GM18909 (cell line): ENCODE data around the gene DGCR6L.
"Not testable (repeated sequence)": the region's sequence is repeated elsewhere in the genome, so short reads cannot be mapped to it uniquely, and the experiment has no call there.

Source experiments
- ATAC-seq: cut with Tn5 transposase; IDR thresholded peaks from one replicate; pipeline ENCODE4 v1.9.1; 2021; ENCODE audit warnings: mild to moderate bottlenecking; ENCODE audit not compliant: unreplicated experiment, poor library complexity

The DGCR6L gene

DNA sequence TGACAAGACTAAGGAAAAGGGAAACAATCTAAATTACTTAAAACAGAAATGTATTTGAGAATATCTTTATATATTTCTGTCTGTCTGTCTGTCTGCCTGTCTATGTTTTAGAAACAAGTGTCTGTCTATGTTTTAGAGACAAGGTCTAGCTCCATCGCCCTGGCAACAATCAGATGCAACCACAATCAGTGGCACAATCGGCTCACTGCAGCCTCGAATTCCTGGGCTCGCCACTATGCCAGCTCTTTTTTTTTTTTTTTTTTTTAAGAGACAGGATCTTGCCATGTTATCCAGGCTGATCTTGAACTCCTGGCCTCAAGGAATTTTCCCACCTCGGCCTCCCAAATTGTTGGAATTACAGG is 8.7 kb upstream of the DGCR6L start:
- ATAC-seq: not testable (repeated sequence)

DNA sequence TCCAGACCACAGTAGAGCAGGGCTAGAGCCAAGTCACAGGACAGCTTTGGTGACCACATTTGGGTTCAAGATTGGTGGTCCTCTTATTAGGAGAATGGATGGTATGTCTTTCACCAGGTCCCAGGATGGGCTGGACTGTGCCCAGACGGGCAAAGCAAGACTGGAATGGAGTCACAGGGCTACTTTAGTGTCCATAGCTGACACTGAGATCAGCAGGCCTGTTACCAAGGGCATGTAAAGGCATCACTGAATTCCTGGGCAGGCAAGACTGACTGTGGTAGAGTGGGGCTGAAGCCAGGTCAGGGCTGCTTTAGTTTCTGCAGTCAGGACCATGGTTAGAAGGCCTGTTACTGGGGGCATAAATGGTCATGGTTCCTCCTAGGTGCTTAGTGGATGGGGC is 6.1 kb upstream of the DGCR6L start:
- not testable (repeated sequence) for ATAC-seq

DNA sequence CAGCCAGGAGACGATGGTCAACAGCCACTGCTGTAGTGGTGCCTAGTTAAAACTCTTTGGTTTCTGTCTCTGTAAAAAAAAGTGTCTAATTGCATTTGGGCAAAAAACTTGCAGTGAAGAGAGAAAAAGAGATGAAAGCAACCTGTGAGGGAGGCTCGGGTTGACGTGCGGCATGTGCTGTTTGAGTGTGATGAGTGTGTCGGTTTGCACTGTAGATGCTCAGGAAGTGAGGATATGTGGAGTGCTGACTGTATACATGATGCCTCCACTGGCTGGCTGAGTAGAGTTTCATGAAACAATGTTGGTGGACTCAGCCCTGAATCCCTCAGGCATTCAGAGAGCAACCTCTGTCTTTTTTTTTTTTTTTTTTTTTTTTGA is 4.3 kb upstream of the DGCR6L start:
- ATAC-seq: no peak

DNA sequence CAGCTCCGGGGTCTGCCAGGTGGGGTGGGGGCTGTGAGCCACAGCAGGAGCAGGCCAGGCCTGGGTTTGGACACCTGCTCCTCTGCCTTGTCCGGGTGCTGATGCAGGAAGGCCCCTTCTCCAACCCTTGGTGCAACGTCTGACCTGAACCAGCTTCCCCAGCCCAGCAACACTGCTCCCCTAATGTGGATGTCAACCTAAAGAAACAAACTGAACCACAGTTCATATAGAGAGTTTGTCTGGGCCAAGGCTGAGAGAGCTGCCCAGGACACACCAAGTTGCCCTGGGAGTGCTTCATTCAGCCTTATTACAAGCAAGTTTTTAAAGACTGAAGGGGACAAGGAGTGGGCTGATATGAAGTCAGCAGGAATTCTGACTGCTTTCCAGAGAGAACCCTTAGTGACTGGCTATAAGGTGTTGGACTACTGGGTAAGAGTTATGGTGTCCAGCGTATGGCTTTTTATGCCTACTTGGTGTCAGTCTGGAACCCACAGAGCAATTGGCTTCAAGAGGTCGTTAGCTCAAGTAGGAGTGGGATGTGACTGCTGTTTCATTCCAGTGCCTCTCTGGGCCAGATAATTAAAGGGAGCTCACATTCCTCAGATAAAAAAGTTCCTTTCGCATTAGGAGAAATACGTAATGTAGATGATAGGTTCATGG is 1.8 kb upstream of the DGCR6L start:
- not testable (repeated sequence) for ATAC-seq

DNA sequence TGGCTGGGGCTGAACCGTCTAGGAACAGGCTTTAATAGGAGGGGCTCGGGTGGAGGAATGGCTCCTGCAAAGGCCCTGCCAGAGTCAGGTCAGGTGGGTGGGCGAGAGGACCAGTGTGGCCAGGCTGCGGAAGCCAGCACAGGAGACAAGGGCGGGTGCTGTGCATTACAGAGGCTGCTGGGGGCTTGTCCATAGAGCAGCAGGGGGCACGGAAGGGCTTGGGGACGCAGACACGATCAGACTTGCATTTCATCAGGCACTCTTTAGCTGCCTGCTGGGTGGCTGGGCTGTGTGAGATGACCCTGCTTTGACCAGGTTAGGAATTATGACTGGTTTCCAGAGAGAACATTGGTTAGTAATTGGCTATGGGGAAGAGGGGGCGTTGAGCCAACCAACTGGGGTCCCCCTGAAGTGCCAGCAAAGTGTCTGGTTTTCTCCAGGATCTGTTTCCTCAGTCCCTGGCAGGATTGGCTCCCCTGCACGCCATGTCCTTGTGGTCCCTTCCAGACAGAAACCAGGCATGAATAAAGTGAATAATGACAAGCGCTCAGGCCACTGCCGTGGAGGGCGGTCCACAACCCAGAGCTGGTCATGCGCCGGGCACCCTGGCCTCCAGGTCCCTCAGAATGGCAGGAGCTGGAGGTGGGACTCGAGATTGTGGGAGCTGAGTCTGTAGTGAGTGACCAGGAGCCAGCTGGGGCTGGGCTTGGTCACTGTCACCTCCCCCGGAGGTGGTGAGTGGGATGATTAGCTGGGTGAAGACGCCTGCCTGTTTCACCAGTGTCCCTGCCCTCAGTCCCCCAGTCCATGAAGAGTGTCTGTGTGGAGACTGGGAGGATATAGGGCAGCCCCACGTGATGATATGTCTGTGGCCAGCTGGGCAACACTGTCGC is 1.0 kb upstream of the DGCR6L start:
- ATAC-seq: not testable (repeated sequence)

DNA sequence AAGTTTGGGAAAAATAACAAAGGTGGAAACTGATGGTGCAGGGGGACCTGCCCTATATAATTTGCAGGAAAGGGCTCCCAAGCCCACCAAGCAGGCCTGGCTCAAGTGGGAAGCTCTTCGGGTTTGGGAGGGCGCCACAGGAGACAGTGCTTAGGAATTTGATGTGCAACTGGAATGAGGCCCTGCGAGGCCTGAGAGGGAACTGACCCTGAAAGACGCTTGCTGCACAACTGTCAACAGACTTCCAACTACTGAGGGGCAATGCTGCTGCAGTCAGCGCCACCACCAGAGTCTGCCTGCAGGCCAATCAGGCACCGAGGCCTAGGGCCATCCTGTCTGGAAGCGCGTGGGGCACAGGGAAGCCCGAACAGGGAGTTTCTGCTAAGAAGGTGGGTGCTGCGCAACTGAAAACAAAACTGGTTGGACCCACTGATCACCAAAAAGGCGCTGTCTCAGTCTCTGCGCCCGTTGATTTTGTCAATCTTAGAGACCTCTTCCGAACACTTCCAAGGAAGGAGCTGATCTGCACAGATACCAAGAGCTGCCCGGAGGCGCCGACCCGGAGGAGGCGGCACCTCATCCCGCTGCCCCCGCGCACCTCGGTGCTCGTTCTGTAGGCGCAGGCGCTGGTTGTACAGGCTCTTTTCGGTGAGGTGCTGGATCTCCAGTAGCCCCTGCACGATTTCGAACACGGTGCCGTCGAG is 667 bp downstream of the DGCR6L start:
- ATAC-seq: peak; percentile 11

DNA sequence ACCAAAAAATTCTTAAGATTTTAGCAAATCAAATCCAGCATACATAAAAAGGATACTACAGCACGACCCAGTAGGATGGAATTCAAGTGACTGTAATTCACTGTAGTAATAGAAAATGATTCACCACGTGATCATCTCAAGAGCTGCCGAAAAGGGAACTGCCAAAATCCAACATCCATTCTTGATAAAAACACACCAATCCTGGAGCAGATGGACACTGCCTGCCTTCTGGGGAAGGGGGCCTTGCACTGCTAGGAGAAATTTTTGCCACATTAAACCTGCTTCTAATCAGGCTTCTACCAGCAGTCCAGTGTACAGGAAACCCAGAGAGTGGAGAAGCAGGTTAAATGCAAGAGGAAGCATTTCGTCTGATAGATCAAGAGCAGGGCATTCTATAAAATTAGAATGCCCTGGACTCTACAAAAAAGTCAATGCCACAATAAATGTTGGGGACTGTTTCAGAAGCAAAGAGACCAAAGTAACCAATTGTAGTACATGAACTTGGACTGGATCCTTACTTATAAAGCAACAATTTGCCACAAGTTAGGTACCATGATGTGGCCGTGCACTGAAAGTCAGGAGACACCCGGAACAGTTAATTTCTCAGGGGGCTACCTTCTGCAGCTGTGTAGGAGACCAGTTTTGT is 1.7 kb downstream of the DGCR6L start:
- ATAC-seq: not testable (repeated sequence)

DNA sequence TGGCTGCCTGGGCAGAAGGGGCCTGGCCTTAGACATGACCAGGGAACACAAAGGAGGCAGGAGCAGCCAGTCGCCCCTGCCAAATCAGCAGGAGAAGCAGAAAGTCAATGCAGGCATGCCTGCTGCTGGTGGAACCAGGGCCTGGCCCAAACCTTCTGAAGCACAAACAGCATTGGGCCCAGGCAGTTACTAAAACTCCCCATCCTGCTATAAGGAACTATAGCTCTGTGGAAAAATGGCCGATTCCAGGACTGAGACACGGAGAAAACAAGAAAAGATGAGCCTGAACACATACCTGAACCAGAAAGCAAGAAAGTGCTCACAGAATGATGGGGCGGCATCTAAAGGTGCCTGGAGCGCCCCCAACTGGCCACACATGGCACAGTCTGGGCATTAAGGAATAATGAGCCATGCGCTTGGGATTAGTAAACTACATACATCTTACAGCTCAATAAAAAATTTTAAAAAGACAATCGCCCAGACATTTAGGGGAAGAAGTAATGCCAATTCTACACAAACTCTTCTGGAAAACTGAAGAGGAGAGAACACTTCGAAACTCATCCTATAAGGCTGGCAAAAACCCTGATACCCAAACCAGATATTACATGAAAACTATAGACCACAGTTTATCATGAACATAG is 2.3 kb downstream of the DGCR6L start:
- not testable (repeated sequence) for ATAC-seq

DNA sequence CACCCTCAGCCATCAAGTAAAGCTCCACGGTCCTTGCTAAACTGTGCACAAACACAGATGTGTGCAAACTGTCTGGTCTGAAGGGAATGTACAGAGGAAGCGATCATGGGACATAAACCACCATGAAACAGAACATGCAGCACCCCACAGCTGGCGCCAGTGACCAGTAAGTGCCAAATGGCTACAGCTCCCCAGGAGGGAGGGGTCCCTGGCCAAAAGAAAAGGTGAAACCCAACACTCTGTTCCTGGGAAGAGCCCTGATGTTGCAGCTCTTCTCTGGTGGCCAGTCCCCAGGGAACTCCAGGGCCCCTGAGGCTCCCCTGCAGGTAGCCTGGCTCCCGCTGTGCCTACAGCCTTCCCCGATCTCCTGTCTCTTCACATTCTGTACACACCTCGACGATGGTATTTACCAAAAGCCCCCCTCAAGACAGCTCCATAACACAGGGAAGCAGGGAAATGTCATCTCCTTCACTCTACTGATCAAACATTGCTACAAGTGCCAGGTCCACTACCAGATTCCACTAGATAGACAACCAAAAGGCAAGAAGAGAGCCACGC is 2.9 kb downstream of the DGCR6L start:
- ATAC-seq: no peak

DNA sequence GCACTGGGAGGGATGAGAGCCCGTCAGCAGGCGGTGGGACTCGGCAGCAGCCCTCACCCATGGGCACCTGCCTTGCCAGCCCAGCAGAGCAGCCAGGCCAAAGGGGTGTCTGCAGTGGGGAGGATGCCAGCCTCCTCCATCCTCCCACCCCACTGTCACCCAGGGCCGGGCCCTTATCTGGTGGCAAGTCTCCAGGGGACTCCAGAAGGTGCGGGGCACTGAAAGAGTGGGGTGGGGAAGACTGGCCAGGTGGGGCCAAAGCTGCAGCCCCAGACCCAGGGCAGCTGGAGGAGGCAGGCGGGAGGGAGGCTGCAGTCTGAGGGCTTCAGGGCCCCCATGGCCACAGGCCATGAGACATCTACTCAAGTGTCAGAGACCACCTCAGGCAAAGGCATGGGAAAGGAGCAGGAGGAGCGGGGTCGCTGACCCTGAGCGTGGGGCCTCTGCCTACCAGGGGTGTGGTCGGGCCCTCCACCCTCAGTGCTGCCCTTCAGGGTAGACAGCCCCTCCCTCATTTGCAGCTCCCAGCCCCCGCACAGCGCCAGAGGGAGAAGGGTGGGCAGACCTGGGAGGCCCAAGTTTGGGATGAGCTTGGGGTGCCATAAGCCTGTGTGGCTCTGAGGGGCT is 3.5 kb downstream of the DGCR6L start:
- ATAC-seq: no peak

DNA sequence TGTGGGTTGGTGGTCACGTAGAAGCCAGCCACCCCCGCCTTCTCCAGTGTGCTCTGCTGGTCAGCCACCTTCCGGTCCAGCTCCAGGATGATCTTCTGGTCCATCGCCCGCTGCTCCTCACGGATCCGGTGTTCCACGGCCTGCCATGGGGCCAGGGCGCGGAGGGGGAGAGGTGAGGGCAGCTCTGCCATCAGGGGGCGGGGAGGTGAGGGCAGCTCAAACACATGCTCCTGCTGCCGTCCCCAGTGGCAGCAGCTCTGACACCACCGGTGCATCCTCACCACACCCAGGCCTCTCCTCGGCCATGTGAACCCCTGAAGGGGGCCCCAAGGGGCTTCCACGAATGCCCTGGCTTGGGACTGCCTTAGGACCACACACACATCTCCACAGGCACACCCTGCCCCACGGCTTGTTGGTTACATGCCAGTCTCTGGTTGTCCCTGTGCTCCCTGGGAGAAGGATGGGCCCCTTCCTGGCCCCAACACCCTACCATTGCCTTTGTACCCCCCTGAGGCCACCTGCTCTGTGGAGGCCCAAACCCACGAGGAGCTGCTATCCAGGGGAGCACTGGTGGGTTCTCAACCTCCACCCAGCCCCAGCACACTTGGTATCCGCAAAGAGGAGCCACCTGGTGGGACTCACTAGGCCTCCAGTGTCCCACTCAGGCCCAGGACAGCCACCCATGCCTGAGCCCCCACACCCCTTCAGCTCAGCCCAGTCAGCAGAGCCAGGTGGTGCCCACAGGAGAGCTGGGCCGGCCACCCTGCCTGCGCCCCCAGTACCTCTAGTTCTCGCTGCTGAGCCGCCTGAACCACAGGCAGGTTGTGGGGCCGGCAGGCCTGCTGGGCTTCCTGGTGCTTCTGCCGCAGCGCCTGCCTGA is 4.3 kb downstream of the DGCR6L start:
- no peak for ATAC-seq

DNA sequence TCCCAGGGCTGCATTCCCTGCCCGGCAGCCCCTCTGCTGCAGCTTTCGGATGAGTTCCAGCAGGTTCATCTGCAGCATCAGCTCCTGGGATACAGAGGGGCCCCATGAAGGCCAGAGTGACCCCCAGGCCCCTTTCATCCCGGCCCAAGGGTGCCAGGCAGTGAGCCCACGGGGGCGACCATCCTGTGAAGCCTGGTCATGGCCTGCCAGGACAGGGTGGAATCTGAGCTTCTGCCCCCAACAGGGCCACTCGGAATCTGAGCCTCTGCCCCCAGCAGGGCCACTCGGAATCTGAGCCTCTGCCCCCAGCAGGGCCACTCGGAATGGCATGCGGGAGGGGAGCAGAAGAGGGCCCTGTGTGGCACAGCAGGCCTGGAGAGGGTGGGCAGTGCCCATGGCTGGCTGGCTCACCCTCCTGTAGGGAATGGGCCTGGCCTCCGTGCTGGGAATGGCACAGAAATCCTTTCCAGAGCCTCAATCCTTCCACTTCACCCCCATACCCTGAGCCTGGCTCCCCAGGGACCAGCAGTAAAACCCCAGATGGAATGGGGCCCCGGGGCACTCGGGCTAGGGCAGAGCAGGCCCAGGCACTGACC is 5.0 kb downstream of the DGCR6L start:
- not testable (repeated sequence) for ATAC-seq

DNA sequence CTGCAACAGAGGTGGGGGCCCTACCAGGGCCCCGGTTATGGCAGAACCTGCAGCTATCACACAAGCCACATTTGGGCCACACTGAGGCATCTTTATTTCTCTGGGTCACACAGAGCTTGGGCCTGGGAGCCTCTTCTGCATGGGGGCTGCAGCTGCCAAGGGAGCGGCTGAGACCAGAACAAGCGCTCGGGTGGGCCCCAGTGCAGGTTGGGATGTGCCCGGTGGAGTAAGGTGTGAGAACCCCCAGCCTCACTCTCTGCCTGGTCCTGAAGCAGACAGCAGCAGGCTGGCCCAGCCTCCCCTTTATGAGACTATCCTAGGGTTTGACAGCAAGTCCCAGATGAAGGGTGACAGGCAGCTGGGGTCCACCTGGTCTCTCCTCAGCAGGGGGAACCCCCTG is 5.7 kb downstream of the DGCR6L start:
- not testable (repeated sequence) for ATAC-seq

DNA sequence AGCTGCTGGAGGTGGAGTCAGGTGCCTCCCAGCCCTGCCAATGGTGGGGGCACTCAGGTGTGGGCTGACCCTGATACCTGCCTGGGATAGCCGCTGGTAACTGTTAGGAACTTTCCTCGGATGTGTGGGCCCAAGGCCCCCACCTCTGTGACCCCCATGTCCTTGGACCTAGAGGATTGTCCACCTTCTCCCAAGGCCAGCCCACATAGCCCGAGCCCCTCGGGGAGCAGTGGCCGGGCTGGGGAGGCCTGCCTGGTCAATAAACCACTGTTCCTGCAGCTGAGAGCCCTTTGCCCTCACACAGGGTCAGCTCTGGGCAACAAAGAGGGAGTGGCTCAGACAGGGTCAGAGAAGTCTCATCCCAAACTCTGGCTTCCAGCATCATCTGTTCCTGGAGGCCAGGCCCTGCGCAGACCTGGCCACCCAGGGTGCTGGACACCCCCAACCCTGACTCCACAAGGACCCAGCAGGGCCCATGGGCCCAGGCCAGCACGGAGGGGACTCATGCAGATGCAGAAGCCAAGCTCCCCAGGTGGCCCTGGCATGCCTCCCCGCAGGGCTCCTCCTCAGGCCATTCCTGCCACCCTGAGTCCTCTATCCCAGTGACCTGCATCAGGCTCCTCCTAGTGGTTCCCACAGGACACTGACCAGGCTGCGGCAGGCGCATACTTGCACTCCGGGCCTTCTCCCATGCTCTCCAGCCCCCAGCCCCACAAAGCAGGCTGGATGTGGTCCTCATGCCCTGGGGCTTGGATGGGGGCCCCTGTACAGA is 6.4 kb downstream of the DGCR6L start:
- not testable (repeated sequence) for ATAC-seq

DNA sequence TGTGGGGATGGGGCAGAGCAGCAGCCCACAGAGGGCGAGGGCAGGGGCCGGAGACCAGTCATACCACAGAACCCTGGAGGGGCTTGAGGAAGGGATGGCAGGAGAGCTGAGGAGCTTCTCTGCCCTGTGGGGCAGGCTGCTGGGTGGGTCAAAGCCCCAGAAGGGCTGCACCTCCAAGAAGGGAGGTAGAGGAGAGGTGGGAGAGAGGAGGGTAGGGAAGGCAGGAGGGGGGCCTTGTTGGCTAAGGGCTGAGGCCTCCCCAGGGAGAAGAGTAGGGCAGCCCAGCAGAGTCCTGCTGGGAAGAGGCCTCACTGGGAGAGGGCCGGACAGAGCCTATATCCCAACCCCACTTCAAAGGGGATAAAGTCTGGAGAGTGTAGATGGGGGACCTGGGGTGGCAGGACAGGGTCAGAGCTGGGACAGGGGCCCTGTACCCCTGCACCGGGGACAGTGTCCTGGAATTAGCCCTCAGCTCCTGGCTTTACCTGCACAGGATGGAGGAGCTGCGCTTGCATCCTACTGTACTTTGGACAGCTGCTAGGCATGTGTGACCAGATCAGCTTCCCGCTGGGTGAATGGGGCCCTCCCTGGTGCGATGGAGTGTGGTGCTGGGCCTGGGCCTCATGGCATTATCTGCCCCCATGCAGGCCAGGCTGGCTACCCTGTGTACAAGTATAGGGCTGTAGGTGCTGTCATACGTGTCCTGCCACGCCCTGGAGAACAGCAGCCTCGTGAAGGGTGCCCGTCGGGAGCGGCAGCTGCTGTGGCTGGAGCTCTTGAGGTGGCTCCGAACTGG is 7.3 kb downstream of the DGCR6L start:
- ATAC-seq: no peak

DNA sequence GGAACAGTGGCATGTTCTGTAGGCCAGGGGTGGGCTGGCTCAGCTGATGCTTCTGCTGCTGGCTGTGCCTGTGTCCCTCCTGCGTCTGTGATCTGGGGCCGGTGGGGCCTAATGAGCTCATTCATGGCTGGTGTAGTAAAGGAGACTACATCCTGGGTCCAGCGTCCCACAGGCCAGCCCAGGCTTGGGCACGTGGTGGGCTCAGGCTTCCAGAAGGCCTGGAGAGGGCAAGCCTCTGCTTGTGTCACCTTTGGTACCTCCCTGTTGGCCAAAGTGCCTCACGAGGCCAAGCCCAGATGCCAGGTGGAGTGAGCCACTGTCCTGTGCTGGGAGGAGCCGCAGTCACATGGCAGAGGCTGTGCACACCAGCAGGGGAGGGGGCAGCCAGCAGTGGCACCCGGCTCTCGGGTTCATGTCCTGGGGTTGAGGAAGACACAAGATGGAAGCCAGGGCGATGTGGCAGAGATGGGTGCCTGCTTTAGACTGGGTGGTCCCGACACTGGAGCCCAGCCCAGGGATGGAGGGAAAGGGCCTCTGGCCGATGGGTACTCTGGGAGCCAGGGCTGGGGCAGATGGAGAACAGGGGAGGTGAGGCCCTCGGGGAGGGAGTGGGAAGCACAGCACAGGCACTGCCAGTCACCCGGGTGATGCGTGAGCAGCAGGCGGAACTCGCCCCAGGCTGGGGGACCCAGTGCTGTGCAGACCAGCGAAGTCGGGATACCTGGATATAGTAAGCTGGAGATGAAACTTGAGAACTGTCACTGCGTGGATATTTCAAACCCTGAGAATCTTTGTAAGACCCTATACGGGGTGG is 8.4 kb downstream of the DGCR6L start:
- ATAC-seq: not testable (repeated sequence)
